A673 (cell line): ENCODE data around the gene ANP32E.

Experiments used
- CTCF ChIP-seq: fragments of 300-800, 200-600 bp; sonication (generic); conservative IDR thresholded peaks from 2 replicates; pipeline ENCODE4 v1.5.1; 2017; ENCODE audit warnings: low read depth, mild to moderate bottlenecking, antibody characterized with exemption, low read length, moderate library complexity, mixed read lengths
- EZH2 ChIP-seq: fragments of 200-600 bp; sonication (generic); IDR thresholded peaks from 2 replicates; pipeline ENCODE4 v1.6.1; 2017; ENCODE audit warnings: borderline replicate concordance, low read depth, mild to moderate bottlenecking, mixed read lengths, antibody characterized with exemption, low read length; ENCODE audit not compliant: poor library complexity, severe bottlenecking

DNA sequence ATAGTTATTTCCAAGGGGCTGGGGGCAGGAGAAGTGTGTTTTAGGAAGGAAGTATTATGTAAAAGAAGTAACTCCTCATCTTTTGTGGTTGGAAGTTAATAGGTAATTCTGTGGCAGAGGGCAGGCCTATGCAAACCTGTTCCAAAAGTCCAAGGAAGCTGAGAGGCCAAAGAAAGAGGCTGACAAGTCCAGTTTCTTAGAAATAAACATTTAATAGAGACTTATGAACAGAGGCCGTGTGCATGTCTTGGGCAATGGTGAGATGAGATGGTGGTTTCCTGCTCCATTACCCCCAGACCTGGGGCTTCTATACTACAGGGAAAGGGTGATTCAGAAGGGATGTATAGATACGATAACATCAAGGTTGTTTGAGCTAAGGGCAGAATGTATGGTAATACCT, 14.0 kb upstream of the ANP32E start:
- TF ChIP-seq CTCF (no peak), EZH2 (no peak)
